Endothelial cell of umbilical vein (primary cell): ENCODE measurements around the gene BCL2L14.

Experiments
- POLR2A ChIP-seq: IDR thresholded peaks from 2 replicates; pipeline ENCODE4 v1.6.1; 2012; ENCODE audit warnings: low read depth, mild to moderate bottlenecking, control low read depth, low read length
- POLR2AphosphoS5 ChIP-seq: IDR thresholded peaks from 2 replicates; pipeline ENCODE4 v1.6.1; 2012; ENCODE audit warnings: low read depth, mild to moderate bottlenecking, control low read depth, low read length, moderate library complexity; ENCODE audit not compliant: insufficient read depth
- TF ChIP-seq, protein P1 (sequence below), 2 donors: IDR thresholded peaks; 1 replicate in 1 of 2; 2 replicates in 1 of 2; pipeline ENCODE4 v1.5.1; 2011; ENCODE audit warnings: low read length in 2 of 2, mild to moderate bottlenecking in 2 of 2, moderate library complexity in 2 of 2, control low read depth in 1 of 2, inconsistent platforms in 1 of 2, low read depth in 1 of 2; ENCODE audit not compliant: insufficient read depth in 1 of 2; ENCODE audit errors: extremely low read depth in 1 of 2

DNA sequence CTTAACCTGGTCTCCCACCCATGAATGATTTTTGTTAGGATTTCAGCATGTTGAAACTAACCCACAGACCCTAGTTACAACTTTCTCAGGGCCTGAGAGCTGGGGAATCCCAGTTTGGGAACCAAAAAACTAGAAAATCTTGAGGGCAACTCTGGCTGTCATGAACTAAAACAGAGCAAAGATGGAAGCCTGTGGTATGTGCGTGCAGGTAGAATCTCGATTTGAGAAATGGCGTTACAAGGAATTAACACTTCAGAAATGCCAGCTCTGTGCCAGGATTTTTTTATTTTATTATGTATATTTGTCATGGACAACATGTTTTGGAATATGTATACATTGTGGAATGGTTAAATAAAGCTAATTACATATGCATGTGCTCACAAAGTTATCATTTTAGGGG, 36.4 kb upstream of the BCL2L14 start:
- no peak for TF ChIP-seq POLR2AphosphoS5
- TF ChIP-seq, protein P1, sequence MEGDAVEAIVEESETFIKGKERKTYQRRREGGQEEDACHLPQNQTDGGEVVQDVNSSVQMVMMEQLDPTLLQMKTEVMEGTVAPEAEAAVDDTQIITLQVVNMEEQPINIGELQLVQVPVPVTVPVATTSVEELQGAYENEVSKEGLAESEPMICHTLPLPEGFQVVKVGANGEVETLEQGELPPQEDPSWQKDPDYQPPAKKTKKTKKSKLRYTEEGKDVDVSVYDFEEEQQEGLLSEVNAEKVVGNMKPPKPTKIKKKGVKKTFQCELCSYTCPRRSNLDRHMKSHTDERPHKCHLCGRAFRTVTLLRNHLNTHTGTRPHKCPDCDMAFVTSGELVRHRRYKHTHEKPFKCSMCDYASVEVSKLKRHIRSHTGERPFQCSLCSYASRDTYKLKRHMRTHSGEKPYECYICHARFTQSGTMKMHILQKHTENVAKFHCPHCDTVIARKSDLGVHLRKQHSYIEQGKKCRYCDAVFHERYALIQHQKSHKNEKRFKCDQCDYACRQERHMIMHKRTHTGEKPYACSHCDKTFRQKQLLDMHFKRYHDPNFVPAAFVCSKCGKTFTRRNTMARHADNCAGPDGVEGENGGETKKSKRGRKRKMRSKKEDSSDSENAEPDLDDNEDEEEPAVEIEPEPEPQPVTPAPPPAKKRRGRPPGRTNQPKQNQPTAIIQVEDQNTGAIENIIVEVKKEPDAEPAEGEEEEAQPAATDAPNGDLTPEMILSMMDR (IDR thresholded peaks at IDR 0.05; ENCODE audit: extremely low read depth in 1 of 2, insufficient read depth in 1 of 2, low read depth in 1 of 2, low read length in 2 of 2), result no peak
- TF ChIP-seq POLR2A, result no peak
